OCI-LY3 (cell line): ENCODE data around the gene LUZP2.

Experiments used
- EZH2phosphoT487 ChIP-seq: fragments of 200-600 bp; shearing (Covaris generic); IDR thresholded peaks from 2 replicates; pipeline ENCODE4 v1.6.1; 2018; ENCODE audit warnings: antibody characterized with exemption, mixed run types, low read depth
- TF ChIP-seq, protein P1 (sequence below): fragments of 200-600, 300-600 bp; sonication (generic); IDR thresholded peaks from 2 replicates; pipeline ENCODE4 v1.5.1; 2014; ENCODE audit warnings: antibody characterized with exemption, low read length, low read depth

DNA sequence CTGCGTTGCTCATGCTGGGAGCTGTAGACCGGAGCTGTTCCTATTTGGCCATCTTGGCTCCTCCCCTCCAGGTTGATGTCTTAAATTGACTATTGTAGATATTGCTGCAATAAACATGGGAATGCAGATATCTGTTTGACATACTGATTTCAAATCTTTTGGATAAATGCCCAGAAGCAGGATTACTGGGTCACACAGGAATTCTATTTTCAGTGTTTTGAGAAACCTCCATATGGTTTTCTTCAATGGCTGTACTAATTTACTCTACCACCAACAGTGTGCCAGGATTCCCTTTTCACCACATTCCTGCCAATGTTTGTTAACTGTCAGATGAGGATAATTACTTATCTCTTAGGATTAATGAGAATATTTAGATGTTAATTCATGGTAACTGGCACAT is 467.0 kb downstream of the LUZP2 start:
- TF ChIP-seq, protein P1, sequence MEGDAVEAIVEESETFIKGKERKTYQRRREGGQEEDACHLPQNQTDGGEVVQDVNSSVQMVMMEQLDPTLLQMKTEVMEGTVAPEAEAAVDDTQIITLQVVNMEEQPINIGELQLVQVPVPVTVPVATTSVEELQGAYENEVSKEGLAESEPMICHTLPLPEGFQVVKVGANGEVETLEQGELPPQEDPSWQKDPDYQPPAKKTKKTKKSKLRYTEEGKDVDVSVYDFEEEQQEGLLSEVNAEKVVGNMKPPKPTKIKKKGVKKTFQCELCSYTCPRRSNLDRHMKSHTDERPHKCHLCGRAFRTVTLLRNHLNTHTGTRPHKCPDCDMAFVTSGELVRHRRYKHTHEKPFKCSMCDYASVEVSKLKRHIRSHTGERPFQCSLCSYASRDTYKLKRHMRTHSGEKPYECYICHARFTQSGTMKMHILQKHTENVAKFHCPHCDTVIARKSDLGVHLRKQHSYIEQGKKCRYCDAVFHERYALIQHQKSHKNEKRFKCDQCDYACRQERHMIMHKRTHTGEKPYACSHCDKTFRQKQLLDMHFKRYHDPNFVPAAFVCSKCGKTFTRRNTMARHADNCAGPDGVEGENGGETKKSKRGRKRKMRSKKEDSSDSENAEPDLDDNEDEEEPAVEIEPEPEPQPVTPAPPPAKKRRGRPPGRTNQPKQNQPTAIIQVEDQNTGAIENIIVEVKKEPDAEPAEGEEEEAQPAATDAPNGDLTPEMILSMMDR = no peak
- no peak for TF ChIP-seq EZH2phosphoT487
